Loucy (cell line): ENCODE measurements around the gene C16orf78.

Experiments used
- CTCF ChIP-seq: fragments of 200-600 bp; sonication (generic); conservative IDR thresholded peaks from 2 replicates; pipeline ENCODE4 v1.5.1; 2014; ENCODE audit warnings: mild to moderate bottlenecking, antibody characterized with exemption, low read length
- EZH2phosphoT487 ChIP-seq: fragments of 200-600 bp; IDR thresholded peaks from 2 replicates; pipeline ENCODE4 v1.6.1; 2018; ENCODE audit warnings: antibody characterized with exemption, mild to moderate bottlenecking, moderate library complexity, borderline replicate concordance

GRCh38 chr16:49411121-49411970 is 37.7 kb downstream of the C16orf78 start:
- TF ChIP-seq CTCF (no peak), EZH2phosphoT487 (no peak)
